Measurements from ENCODE around the gene SLC39A7.

SLC39A7 gene

DNA sequence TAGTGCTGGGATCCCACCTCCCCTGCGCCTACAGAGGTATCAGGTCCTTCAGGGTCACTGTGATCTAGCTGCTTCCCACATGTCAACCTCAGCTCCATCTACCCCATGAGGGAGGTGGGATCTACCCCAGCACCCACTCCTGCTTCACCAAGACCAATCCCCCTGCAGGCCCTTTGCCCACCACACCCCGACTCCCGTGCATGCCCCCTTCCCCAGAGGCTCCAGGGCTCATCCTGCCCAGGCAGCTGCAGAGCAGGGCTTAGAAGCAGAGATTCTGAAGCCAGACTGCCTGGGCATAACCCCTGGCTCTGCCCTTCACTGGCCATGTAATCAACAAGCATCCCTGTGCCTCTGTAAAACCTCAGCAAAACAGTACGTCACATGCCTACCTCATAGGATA, 25.9 kb upstream of the SLC39A7 start:
- in situ Hi-C loops (cut with MboI; ENCODE audit: low sequenced_read_pairs, unreplicated experiment): no loop called here
- no peak for DNase-seq (ENCODE audit: low spot score)
- TF ChIP-seq, protein P1, sequence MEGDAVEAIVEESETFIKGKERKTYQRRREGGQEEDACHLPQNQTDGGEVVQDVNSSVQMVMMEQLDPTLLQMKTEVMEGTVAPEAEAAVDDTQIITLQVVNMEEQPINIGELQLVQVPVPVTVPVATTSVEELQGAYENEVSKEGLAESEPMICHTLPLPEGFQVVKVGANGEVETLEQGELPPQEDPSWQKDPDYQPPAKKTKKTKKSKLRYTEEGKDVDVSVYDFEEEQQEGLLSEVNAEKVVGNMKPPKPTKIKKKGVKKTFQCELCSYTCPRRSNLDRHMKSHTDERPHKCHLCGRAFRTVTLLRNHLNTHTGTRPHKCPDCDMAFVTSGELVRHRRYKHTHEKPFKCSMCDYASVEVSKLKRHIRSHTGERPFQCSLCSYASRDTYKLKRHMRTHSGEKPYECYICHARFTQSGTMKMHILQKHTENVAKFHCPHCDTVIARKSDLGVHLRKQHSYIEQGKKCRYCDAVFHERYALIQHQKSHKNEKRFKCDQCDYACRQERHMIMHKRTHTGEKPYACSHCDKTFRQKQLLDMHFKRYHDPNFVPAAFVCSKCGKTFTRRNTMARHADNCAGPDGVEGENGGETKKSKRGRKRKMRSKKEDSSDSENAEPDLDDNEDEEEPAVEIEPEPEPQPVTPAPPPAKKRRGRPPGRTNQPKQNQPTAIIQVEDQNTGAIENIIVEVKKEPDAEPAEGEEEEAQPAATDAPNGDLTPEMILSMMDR (IDR thresholded peaks at IDR 0.05; ENCODE audit: borderline replicate concordance, control extremely low read depth, extremely low read depth, insufficient read depth, missing control alignments): no peak

DNA sequence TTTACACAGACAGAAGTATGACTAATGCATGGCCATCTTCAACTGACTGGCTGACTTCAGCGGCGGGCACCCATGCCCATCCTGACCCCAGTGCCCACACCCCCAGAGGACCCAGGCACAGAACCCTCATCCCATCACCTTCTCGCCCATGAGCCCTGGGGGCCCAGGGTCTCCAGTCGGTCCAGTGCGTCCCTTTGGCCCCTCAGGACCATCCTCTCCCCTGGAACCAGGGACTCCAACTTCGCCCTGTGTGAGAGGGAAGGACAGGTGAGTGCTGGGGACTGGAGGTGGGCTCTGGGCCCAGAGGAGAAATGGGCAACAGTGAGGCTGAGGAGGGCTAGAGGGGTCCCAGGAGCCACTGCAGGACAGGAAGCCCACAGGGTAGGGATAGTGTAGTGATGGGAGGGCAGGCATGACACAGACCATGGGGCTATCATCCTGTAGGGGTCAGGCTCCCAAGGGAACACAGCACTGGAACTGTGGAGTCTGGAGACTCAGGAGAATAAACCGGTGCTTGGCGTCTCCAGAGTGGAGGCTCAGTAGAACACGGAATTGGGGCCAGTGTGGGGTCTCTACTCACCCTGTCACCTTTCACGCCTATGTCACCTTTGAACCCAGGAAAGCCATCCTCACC, 25.1 kb upstream of the SLC39A7 start:
- TF ChIP-seq, protein P1 (IDR thresholded peaks at IDR 0.05; ENCODE audit: borderline replicate concordance, control extremely low read depth, extremely low read depth, insufficient read depth, missing control alignments): no peak
- in situ Hi-C loops (cut with MboI; ENCODE audit: low sequenced_read_pairs, unreplicated experiment): no loop called here

DNA sequence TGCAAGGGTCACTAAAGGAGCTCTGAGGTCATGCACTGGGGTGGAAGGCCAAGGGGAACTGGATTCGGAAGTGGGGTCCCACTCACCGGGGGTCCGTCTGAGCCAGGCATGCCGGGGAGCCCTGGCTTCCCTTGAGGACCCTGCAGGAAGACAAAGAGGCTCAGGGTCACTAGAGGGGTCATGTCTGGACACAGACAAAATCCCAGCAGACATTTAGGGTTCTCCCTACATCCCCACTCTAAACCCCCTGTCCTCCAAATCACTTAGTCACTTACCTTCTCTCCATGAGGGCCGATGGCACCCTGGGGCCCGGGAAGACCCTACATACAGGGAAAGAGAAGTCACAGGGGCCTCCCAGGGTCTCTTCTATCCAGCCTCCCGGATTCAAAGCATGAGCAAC, 23.8 kb upstream of the SLC39A7 start:
- DNase-seq (ENCODE audit: low spot score): no peak
- TF ChIP-seq, protein P1 (IDR thresholded peaks at IDR 0.05; ENCODE audit: borderline replicate concordance, control extremely low read depth, extremely low read depth, insufficient read depth, missing control alignments): no peak
- in situ Hi-C loops (cut with MboI; ENCODE audit: low sequenced_read_pairs, unreplicated experiment): no loop called here

More for the DNA sequence above, 25.1 kb upstream of the SLC39A7 start:
- no peak for DNase-seq (ENCODE audit: low spot score)

DNA sequence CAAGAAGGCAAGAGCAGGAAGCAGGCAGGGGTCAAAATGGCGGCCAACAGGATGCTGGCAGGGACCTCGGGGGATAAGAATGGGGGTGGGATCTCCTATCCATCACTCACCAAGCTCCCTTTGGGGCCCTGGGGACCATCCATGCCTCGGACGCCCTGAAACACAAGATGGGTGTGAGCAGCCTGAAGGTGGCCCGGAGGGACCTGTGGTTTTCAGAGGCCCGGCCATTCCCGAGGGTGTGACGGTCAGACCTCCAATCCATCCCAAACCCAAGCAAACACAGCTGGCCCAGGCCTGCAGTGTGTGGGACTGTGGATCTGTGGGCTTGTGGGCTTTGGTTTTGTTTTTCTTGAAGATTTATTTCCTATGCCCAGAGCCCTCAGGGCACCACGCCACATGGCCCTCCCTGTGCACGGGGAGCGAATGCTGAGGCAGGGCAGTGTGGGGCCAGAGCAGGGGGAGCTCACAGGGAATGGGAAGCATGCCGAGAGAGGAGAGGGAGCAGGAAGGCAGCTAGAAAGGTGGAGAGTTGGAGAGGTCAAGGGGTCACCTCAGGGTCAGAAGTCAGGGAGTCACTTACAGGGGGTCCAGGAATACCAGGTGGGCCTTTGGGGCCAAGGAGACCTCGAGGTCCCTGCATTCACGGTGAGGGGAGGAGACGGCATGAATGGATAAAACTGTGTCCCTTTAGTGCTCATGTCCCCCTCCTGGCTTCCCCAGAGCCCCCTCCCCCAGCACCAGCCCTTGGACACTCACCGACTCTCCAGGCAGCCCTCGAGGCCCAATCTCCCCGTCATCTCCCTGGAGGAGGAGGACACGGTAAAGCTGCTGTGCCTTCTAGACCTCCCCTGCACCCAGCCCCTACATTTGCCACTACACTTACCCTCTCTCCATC, 22.9 kb upstream of the SLC39A7 start:
- TF ChIP-seq, protein P1 (IDR thresholded peaks at IDR 0.05; ENCODE audit: borderline replicate concordance, control extremely low read depth, extremely low read depth, insufficient read depth, missing control alignments): no peak
- in situ Hi-C loops (cut with MboI; ENCODE audit: low sequenced_read_pairs, unreplicated experiment): no loop called here
- DNase-seq (ENCODE audit: low spot score): no peak

DNA sequence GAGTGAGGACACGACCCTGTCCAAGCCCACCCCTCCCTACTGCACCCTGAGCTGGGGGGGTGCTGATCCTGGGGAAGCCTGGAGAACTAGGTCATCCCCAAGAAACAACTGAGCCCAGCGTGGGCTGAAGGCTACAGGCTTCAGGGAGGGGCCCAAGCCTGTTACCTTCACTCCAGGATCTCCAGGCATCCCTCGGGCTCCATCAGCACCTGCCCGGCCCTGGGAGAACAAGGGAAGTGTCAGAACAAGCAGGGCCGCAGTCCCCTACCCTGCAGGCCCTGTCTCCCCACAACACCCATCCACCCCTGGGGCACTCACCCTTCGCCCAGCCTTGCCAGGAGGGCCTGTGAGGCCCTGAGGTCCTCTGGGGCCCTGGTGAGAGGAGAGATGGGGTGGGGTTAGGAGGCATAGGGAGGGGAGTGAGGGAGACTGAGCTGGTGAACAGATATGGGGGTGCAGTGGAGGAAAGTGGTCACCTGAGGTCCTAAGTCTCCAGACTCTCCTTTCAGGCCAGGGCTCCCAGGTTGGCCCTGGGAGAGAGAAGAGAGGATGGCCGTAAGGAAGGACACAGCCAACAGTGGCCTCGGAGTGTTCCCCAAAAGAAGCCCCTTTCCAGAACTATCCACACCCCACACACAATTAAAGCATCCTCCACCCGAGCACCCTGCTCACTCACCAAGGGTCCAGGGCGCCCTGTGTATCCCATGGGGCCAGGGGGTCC, 21.8 kb upstream of the SLC39A7 start:
- DNase-seq (ENCODE audit: low spot score): no peak
- TF ChIP-seq, protein P1 (IDR thresholded peaks at IDR 0.05; ENCODE audit: borderline replicate concordance, control extremely low read depth, extremely low read depth, insufficient read depth, missing control alignments): no peak
- in situ Hi-C loops (cut with MboI; ENCODE audit: low sequenced_read_pairs, unreplicated experiment): no loop called here

DNA sequence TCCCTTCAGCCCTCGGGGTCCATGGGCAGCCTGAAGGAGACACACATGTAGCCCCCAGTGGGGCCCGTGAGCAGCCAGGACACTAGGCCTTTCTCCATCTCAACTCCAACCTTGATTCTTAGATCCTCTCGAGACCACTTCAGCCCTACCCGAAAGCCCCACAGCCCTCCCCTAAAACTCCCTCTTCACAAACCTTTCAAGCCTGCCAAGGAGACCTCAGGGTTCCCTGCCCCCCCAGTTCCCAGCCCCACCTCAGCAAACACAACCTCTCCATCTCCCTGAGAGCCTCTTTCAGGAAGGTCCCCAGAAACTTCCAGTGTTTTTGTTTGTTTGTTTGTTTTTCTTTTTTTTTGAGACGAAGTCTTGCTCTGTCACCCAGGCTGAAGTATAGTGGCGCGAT, 19.5 kb upstream of the SLC39A7 start:
- TF ChIP-seq, protein P1 (IDR thresholded peaks at IDR 0.05; ENCODE audit: borderline replicate concordance, control extremely low read depth, extremely low read depth, insufficient read depth, missing control alignments): no peak
- DNase-seq (ENCODE audit: low spot score): no peak
- in situ Hi-C loops (cut with MboI; ENCODE audit: low sequenced_read_pairs, unreplicated experiment): no loop called here

Measured in GM13976 (cell line).